Central memory CD8-positive, alpha-beta T cell (primary cell): ENCODE measurements around the gene TBC1D5.

ENCODE experiments used
- ATAC-seq: fragments of 150-1000 bp; cut with Tn5 transposase; replicated peaks from 2 replicates; pipeline ENCODE4 v1.10.0; 2022; ENCODE audit warnings: mild to moderate bottlenecking, moderate FRiP score, moderate number of reproducible peaks; ENCODE audit not compliant: poor library complexity, severe bottlenecking; ENCODE audit errors: extremely low read depth
- DNase-seq, 2 donors: peaks; one replicate each; pipeline ENCODE4 v3.0.0; 2021; ENCODE audit warnings: low spot score in 2 of 2
- H3K27ac Mint-ChIP-seq: one replicate; pipeline ENCODE4 v1.8.0; 2022; ENCODE audit warnings: low read depth, mild to moderate bottlenecking, moderate library complexity, mixed read lengths
- H3K27me3 Mint-ChIP-seq: one replicate; pipeline ENCODE4 v1.8.0; 2022; ENCODE audit warnings: mixed read lengths
- H3K36me3 Mint-ChIP-seq: one replicate; pipeline ENCODE4 v1.8.0; 2022; ENCODE audit warnings: mild to moderate bottlenecking, moderate library complexity, mixed read lengths; ENCODE audit not compliant: insufficient read depth
- H3K4me1 Mint-ChIP-seq: one replicate; pipeline ENCODE4 v1.8.0; 2022; ENCODE audit warnings: mixed read lengths
- H3K4me3 Mint-ChIP-seq: one replicate; pipeline ENCODE4 v1.8.0; 2022; ENCODE audit warnings: mild to moderate bottlenecking, moderate library complexity, mixed read lengths
- H3K9me3 Mint-ChIP-seq: one replicate; pipeline ENCODE4 v1.8.0; 2022; ENCODE audit warnings: mixed read lengths

TBC1D5 gene

DNA sequence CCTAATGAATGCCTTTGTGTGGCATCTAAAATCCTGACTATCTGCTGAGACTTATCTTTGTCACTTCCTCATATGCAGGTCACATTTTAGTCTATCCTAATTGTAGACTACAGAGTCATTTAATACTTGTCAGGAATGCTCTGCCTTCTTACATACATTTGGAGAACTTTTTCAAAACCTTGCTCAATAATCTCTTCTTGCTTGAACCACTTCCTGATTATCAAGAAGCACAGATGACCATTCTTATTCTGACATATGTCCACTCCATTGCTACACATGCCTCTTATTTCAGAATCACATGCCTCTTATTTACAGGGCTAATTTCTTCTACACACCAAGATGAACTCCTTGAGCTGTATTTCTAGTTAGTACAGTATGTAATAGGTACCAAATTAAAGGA lies 400.3 kb downstream of the TBC1D5 start:
- Mint-ChIP-seq H3K27ac (no peak overlapping the region), H3K4me1 (no peaks in the 10 kb centered on the region), H3K4me3 (no peak overlapping the region), H3K27me3 (no peaks in the 10 kb centered on the region), H3K9me3 (no peaks in the 10 kb centered on the region), H3K36me3 (no peaks in the 10 kb centered on the region)
- ATAC-seq (no peak), DNase-seq (no peak)

GRCh38 chr3:17340693-17341092 lies 401.7 kb downstream of the TBC1D5 start:
- Mint-ChIP-seq H3K36me3 (peaks cover 1% of the 10 kb centered on the region), H3K4me1 (no peaks in the 10 kb centered on the region), H3K9me3 (no peaks in the 10 kb centered on the region), H3K27me3 (no peaks in the 10 kb centered on the region), H3K27ac (no peak overlapping the region), H3K4me3 (no peak overlapping the region)
- ATAC-seq (no peak), DNase-seq (no peak)

DNA sequence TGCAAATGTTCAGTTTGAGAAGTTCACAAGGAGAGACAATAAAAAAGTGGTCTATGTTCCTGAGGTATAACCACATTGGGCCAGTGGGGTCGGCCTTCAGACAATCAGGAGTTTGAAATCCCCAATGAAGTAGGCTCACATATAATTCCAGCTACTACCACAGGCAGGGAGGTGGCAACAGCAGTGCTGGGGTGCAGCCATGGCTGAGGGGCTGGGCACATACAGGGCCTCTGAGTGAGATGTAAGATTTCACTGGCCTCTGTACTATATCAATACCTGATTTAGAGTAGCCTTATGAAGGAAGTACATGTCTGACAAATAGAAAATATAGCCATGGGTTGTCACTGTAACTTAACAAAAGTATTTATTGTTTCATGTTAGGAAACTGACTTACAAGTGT lies 402.2 kb downstream of the TBC1D5 start:
- H3K27me3 Mint-ChIP-seq, result no peaks in the 10 kb centered on the region

GRCh38 chr3:17339132-17339575 lies 403.3 kb downstream of the TBC1D5 start:
- Mint-ChIP-seq H3K27ac (no peak overlapping the region), H3K9me3 (no peaks in the 10 kb centered on the region), H3K27me3 (no peaks in the 10 kb centered on the region), H3K36me3 (peaks cover 1% of the 10 kb centered on the region), H3K4me1 (no peaks in the 10 kb centered on the region), H3K4me3 (no peak overlapping the region)
- ATAC-seq (no peak), DNase-seq (no peak)

More for the DNA sequence above, 402.2 kb downstream of the TBC1D5 start:
- no peak overlapping the region for H3K27ac Mint-ChIP-seq
- ATAC-seq, result no peak
- no peak overlapping the region for H3K4me3 Mint-ChIP-seq
- H3K4me1 Mint-ChIP-seq, result no peaks in the 10 kb centered on the region
- H3K9me3 Mint-ChIP-seq, result no peaks in the 10 kb centered on the region
- H3K36me3 Mint-ChIP-seq, result peaks cover 1% of the 10 kb centered on the region
- DNase-seq, result no peak

DNA sequence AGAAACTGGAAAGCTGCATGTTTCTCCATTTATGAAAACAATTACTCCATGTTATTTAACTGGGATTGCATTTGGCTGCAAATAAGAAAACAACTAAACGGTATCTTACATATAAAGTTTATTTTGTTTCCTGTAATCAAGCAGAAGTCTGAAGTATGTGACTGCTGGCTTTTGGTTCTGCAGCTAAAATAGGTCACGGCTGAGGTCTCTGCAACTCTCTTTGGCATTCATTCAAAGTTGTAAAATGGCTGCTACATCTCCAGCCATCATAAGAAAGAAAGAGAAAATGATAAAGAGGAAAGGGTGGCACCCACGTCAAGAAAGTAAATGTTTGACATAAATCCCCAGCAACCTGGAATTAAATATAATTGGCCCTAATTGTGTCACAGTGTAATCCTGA lies 406.1 kb downstream of the TBC1D5 start:
- no peak overlapping the region for H3K27ac Mint-ChIP-seq
- no peaks in the 10 kb centered on the region for H3K4me1 Mint-ChIP-seq
- ATAC-seq (no peak), DNase-seq (no peak)
- peaks cover 1% of the 10 kb centered on the region for H3K36me3 Mint-ChIP-seq
- no peaks in the 10 kb centered on the region for H3K9me3 Mint-ChIP-seq
- H3K27me3 Mint-ChIP-seq, result no peaks in the 10 kb centered on the region
- H3K4me3 Mint-ChIP-seq, result no peak overlapping the region

- ATAC-seq (no peak), DNase-seq (no peak)
- Mint-ChIP-seq H3K4me1 (no peaks in the 10 kb centered on the region), H3K27ac (no peak overlapping the region), H3K27me3 (no peaks in the 10 kb centered on the region), H3K9me3 (no peaks in the 10 kb centered on the region), H3K4me3 (no peak overlapping the region), H3K36me3 (peaks cover 1% of the 10 kb centered on the region)
Observed at GRCh38 chr3:17333893-17334292, 408.5 kb downstream of the TBC1D5 start.

- no peaks in the 10 kb centered on the region for H3K9me3 Mint-ChIP-seq
- H3K27me3 Mint-ChIP-seq, result no peaks in the 10 kb centered on the region
- DNase-seq (no peak), ATAC-seq (no peak)
- peaks cover 4% of the 10 kb centered on the region for H3K36me3 Mint-ChIP-seq
- no peak overlapping the region for H3K27ac Mint-ChIP-seq
- H3K4me1 Mint-ChIP-seq, result no peaks in the 10 kb centered on the region
- H3K4me3 Mint-ChIP-seq, result no peak overlapping the region
Observed at GRCh38 chr3:17333446-17333845, 409.0 kb downstream of the TBC1D5 start.

GRCh38 chr3:17330660-17331059 lies 411.8 kb downstream of the TBC1D5 start:
- Mint-ChIP-seq H3K36me3 (peaks cover 2% of the 10 kb centered on the region), H3K4me1 (no peaks in the 10 kb centered on the region), H3K27me3 (no peaks in the 10 kb centered on the region), H3K9me3 (no peaks in the 10 kb centered on the region), H3K4me3 (no peak overlapping the region), H3K27ac (no peak overlapping the region)
- DNase-seq (no peak), ATAC-seq (no peak)

DNA sequence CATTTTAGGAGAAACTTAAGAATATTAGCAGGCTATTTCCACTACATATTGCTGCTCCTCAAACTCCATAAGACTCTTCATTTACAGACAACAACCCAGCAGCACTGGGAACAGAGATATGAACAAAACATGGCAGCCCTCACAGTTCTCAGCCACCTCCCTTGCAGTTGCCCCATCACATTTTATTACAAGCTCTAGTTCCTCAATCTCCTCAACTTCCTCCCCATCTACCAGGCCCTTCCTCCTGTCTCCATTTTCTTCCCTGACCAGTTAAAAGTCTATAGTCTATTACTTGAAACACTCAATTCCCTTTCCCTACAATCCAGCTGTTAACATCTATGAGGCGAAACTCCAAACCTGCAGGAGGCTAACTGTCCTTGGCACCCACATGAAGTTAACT lies 412.5 kb downstream of the TBC1D5 start:
- Mint-ChIP-seq H3K36me3 (peaks cover 2% of the 10 kb centered on the region), H3K4me1 (no peaks in the 10 kb centered on the region), H3K9me3 (no peaks in the 10 kb centered on the region), H3K27ac (no peak overlapping the region), H3K4me3 (no peak overlapping the region), H3K27me3 (no peaks in the 10 kb centered on the region)
- ATAC-seq (no peak), DNase-seq (no peak)

- Mint-ChIP-seq H3K4me3 (no peak overlapping the region), H3K9me3 (no peaks in the 10 kb centered on the region), H3K27ac (no peak overlapping the region), H3K36me3 (no peaks in the 10 kb centered on the region), H3K4me1 (peaks cover 4% of the 10 kb centered on the region), H3K27me3 (no peaks in the 10 kb centered on the region)
- no peak for DNase-seq
- no peak for ATAC-seq
Observed at GRCh38 chr3:17322106-17322793, 420.2 kb downstream of the TBC1D5 start.

- H3K36me3 Mint-ChIP-seq, result no peaks in the 10 kb centered on the region
- H3K4me1 Mint-ChIP-seq, result peaks cover 4% of the 10 kb centered on the region
- H3K27ac Mint-ChIP-seq, result no peak overlapping the region
- no peaks in the 10 kb centered on the region for H3K9me3 Mint-ChIP-seq
- H3K27me3 Mint-ChIP-seq, result no peaks in the 10 kb centered on the region
- H3K4me3 Mint-ChIP-seq, result no peak overlapping the region
- ATAC-seq (no peak), DNase-seq (no peak)
Observed at GRCh38 chr3:17320266-17320665, 422.2 kb downstream of the TBC1D5 start.

GRCh38 chr3:17315897-17316296 lies 426.5 kb downstream of the TBC1D5 start:
- no peak for ATAC-seq
- no peaks in the 10 kb centered on the region for H3K4me1 Mint-ChIP-seq
- no peak overlapping the region for H3K4me3 Mint-ChIP-seq

GRCh38 chr3:17314171-17314570 lies 428.3 kb downstream of the TBC1D5 start:
- no peak overlapping the region for H3K27ac Mint-ChIP-seq
- H3K4me3 Mint-ChIP-seq, result no peak overlapping the region
- H3K36me3 Mint-ChIP-seq, result no peaks in the 10 kb centered on the region
- no peaks in the 10 kb centered on the region for H3K4me1 Mint-ChIP-seq
- no peaks in the 10 kb centered on the region for H3K9me3 Mint-ChIP-seq
- no peak for DNase-seq
- ATAC-seq, result no peak
- H3K27me3 Mint-ChIP-seq, result no peaks in the 10 kb centered on the region

More at GRCh38 chr3:17315897-17316296, 426.5 kb downstream of the TBC1D5 start:
- H3K27me3 Mint-ChIP-seq, result no peaks in the 10 kb centered on the region
- no peaks in the 10 kb centered on the region for H3K36me3 Mint-ChIP-seq
- H3K9me3 Mint-ChIP-seq, result no peaks in the 10 kb centered on the region
- DNase-seq, result no peak
- H3K27ac Mint-ChIP-seq, result no peak overlapping the region
